GM10266 (cell line): Measurements from ENCODE around the gene ITGAL.
"Not testable (repeated sequence)": the region's sequence is repeated elsewhere in the genome, so short reads cannot be mapped to it uniquely, and the experiment has no call there.

Source experiments
- DNase-seq: peaks from one replicate; pipeline ENCODE4 v3.0.0; 2012; ENCODE audit errors: extremely low spot score
- CTCF ChIP-seq: IDR thresholded peaks from 2 replicates; pipeline ENCODE4 v1.5.1; 2012; ENCODE audit warnings: mild to moderate bottlenecking, low read depth; ENCODE audit not compliant: control insufficient read depth, insufficient read depth; ENCODE audit errors: missing control alignments

Gene ITGAL

GRCh38 chr16:30446203-30446595 is 26.3 kb upstream of the ITGAL start:
- no peak for TF ChIP-seq CTCF
- DNase-seq: no peak

GRCh38 chr16:30447512-30448226 is 24.9 kb upstream of the ITGAL start:
- TF ChIP-seq CTCF: no peak

GRCh38 chr16:30449116-30449435 is 23.5 kb upstream of the ITGAL start:
- no peak for TF ChIP-seq CTCF
- no peak for DNase-seq

More at GRCh38 chr16:30447512-30448226, 24.9 kb upstream of the ITGAL start:
- DNase-seq: no peak

GRCh38 chr16:30452709-30453580 is 19.6 kb upstream of the ITGAL start:
- not testable (repeated sequence) for DNase-seq

- TF ChIP-seq CTCF: no peak
- DNase-seq: no peak
These were observed 16.2 kb upstream of the ITGAL start for GRCh38 chr16:30456302-30456701.

- DNase-seq: no peak
- TF ChIP-seq CTCF: no peak
These were observed 15.3 kb upstream of the ITGAL start for GRCh38 chr16:30457256-30457655.

- DNase-seq: no peak
- no peak for TF ChIP-seq CTCF
These were observed 14.6 kb upstream of the ITGAL start for GRCh38 chr16:30457743-30458560.
